ENCODE results near the gene PAWR. TPM values are rescaled to one million over a fixed set of nuclear protein-coding genes. Genes with fewer than 3 reads are reported as not detected.

The PAWR gene
- total and polyA plus RNA-seq, 2 donors (not counting 3 experiments of a cell fraction or from before 2014, with no cell fraction given): 18.3 to 154 TPM

GRCh38 chr12:79717006-79717405 is 26.2 kb upstream of the PAWR start:
- H3K9ac ChIP-seq (replicated peaks; ENCODE audit: extremely low read depth, insufficient read depth, low read length): no peak overlapping the region
- no peaks in the 10 kb centered on the region for H3K79me2 ChIP-seq (ENCODE audit: control insufficient read depth, insufficient read depth, low read length)
- POLR2A ChIA-PET: no interaction called here
- TF ChIP-seq CTCF (IDR thresholded peaks at IDR 0.05; ENCODE audit: extremely low read depth in 1 of 2, insufficient read depth in 1 of 2, low read depth in 1 of 2, low read length in 2 of 2) (no peak), JUN (IDR thresholded peaks at IDR 0.05; ENCODE audit: borderline replicate concordance, insufficient read depth, insufficient read length, low read depth) (no peak), EZH2 (IDR thresholded peaks at IDR 0.05; ENCODE audit: borderline replicate concordance, low read depth, low read length, severe bottlenecking) (no peak), POLR2AphosphoS5 (IDR thresholded peaks at IDR 0.05; ENCODE audit: insufficient read depth, low read depth, low read length) (no peak), MAX (IDR thresholded peaks at IDR 0.05; ENCODE audit: insufficient read depth, insufficient read length) (no peak), FOS (IDR thresholded peaks at IDR 0.05; ENCODE audit: borderline replicate concordance, insufficient read depth, low read length) (no peak), POLR2A (IDR thresholded peaks at IDR 0.05; ENCODE audit: low read depth, low read length) (no peak), GATA2 (IDR thresholded peaks at IDR 0.05; ENCODE audit: insufficient read depth, insufficient read length, low read depth, low read length) (no peak), MYC (IDR thresholded peaks at IDR 0.05; ENCODE audit: low read depth, low read length) (no peak)
- dilution Hi-C loops (cut with MboI; ENCODE audit: extremely low pct_ligation_motif_present, low sequenced_read_pairs): no loop called here
- intact Hi-C loops (cut with micrococcal nuclease): no loop called here
- H3K27ac ChIP-seq (ENCODE audit: insufficient read depth, low read depth, low read length): no peak overlapping the region
- H3K36me3 ChIP-seq (ENCODE audit: control insufficient read depth in 2 of 2, extremely low read depth in 1 of 2, insufficient read depth in 2 of 2, low read length in 2 of 2): no peaks in the 10 kb centered on the region
- no peaks in the 10 kb centered on the region for H3K9me1 ChIP-seq (replicated peaks; ENCODE audit: control insufficient read depth, extremely low read depth, insufficient read depth, low read length)
- no peak overlapping the region for H2AFZ ChIP-seq (ENCODE audit: low read depth, low read length)
- BruUV-seq (replicated peaks): no TSS peak
- CTCF ChIA-PET: no interaction called here
- H3K4me1 ChIP-seq (ENCODE audit: control insufficient read depth, extremely low read depth, insufficient read depth, low read length): no peaks in the 10 kb centered on the region
- H4K20me1 ChIP-seq (replicated peaks; ENCODE audit: control insufficient read depth, extremely low read depth, insufficient read depth, low read length): no peaks in the 10 kb centered on the region
- no peaks in the 10 kb centered on the region for H3K27me3 ChIP-seq (ENCODE audit: control insufficient read depth in 2 of 2, insufficient read depth in 2 of 2, low read length in 2 of 2)
- H3K4me2 ChIP-seq (ENCODE audit: insufficient read depth, low read length): no peak overlapping the region
- no peak overlapping the region for H3K4me3 ChIP-seq (replicated peaks in 1 of 3; ENCODE audit: insufficient read depth in 1 of 3, low read depth in 1 of 3, low read length in 3 of 3)
- FAIRE-seq (no peak), DNase-seq (ENCODE audit: low read depth, low spot score) (no peak)
- H3K9me3 ChIP-seq (replicated peaks; ENCODE audit: control insufficient read depth, insufficient read depth, low read length): no peaks in the 10 kb centered on the region

All from endothelial cell of umbilical vein (primary cell).